Measurements from ENCODE around the gene FASN.

DNA sequence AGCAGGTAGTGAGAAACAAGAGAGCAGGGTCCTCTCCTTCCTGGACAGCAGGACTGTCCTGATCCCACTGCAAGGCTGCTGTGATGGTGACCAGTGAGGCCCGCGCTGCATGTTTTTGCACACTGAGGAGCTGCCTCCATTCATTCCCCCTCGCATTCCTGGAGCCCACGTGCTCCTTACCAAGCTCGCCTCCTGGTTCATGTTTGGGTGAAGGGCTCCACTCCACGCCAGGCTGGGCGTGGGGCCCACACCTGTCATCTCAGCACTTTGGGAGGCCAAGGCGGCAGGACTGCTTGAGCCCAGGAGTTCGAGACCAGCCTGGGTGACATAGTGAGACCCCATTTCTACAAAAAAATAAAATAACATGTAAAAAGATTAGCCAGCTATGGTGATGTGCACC, 15.4 kb upstream of the FASN start:
- TF ChIP-seq, protein P1, sequence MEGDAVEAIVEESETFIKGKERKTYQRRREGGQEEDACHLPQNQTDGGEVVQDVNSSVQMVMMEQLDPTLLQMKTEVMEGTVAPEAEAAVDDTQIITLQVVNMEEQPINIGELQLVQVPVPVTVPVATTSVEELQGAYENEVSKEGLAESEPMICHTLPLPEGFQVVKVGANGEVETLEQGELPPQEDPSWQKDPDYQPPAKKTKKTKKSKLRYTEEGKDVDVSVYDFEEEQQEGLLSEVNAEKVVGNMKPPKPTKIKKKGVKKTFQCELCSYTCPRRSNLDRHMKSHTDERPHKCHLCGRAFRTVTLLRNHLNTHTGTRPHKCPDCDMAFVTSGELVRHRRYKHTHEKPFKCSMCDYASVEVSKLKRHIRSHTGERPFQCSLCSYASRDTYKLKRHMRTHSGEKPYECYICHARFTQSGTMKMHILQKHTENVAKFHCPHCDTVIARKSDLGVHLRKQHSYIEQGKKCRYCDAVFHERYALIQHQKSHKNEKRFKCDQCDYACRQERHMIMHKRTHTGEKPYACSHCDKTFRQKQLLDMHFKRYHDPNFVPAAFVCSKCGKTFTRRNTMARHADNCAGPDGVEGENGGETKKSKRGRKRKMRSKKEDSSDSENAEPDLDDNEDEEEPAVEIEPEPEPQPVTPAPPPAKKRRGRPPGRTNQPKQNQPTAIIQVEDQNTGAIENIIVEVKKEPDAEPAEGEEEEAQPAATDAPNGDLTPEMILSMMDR (conservative IDR thresholded peaks at IDR 0.05; ENCODE audit: low read length), result no peak
- TF ChIP-seq EZH2phosphoT487 (IDR thresholded peaks at IDR 0.05; ENCODE audit: borderline replicate concordance, low read depth, low read length), result no peak
